Measurements from ENCODE around the gene MCF2L. TPM values are rescaled to one million over a fixed set of nuclear protein-coding genes. Genes with fewer than 3 reads are reported as not detected.

MCF2L gene
- total RNA-seq, 2 donors from 2014 or later, result 37.4 to 74.8 TPM

GRCh38 chr13:113069861-113070805, 101.1 kb downstream of the MCF2L start:
- peaks cover 0 to 10% of the 10 kb centered on the region in 2 donors for H3K36me3 ChIP-seq (replicated peaks in 1 of 2; ENCODE audit: insufficient read depth in 1 of 2, low read depth in 2 of 2)
- H3K27ac ChIP-seq, result no peak overlapping the region
- TF ChIP-seq CTCF (IDR thresholded peaks at IDR 0.05), result no peak
- TF ChIP-seq POLR2A (IDR thresholded peaks at IDR 0.05), result no peak
- no peaks in the 10 kb centered on the region for H3K4me1 ChIP-seq
- DNase-seq, result no peak
- no peaks in the 10 kb centered on the region for H3K27me3 ChIP-seq
- H3K4me3 ChIP-seq, result no peak overlapping the region
- intact Hi-C loops (cut with DNase I), result no loop called here
- ATAC-seq, result no peak
- WGBS, 2 donors, result 88 to 95% methylated on average over 26 to 41 of the region's 41 CpGs
- no peaks in the 10 kb centered on the region for H3K9me3 ChIP-seq

- ATAC-seq (no peak), DNase-seq (no peak)
- intact Hi-C loops (cut with DNase I), result no loop called here
- WGBS, 2 donors, result 80 to 81% methylated on average over 8 of the region's 8 CpGs
- H3K36me3 ChIP-seq (replicated peaks in 1 of 2; ENCODE audit: insufficient read depth in 1 of 2, low read depth in 2 of 2), result peaks cover 0 to 12% of the 10 kb centered on the region in 2 donors
- H3K27me3 ChIP-seq, result no peaks in the 10 kb centered on the region
- no peaks in the 10 kb centered on the region for H3K9me3 ChIP-seq
- no peaks in the 10 kb centered on the region for H3K4me1 ChIP-seq
- no peak overlapping the region for H3K27ac ChIP-seq
- no peak overlapping the region for H3K4me3 ChIP-seq
- TF ChIP-seq CTCF (IDR thresholded peaks at IDR 0.05) (no peak), POLR2A (IDR thresholded peaks at IDR 0.05) (no peak)
Measured at GRCh38 chr13:113070855-113071254, 101.8 kb downstream of the MCF2L start.

GRCh38 chr13:113072376-113072775, 103.4 kb downstream of the MCF2L start:
- no peaks in the 10 kb centered on the region for H3K9me3 ChIP-seq
- no peak for TF ChIP-seq POLR2A (IDR thresholded peaks at IDR 0.05)
- no peak for TF ChIP-seq CTCF (IDR thresholded peaks at IDR 0.05)
- intact Hi-C loops (cut with DNase I), result no loop called here
- H3K27me3 ChIP-seq, result no peaks in the 10 kb centered on the region
- H3K27ac ChIP-seq, result no peak overlapping the region
- WGBS, 2 donors, result 82 to 84% methylated on average over 3 of the region's 3 CpGs
- ATAC-seq (no peak), DNase-seq (no peak)
- no peak overlapping the region for H3K4me3 ChIP-seq
- H3K36me3 ChIP-seq (replicated peaks in 1 of 2; ENCODE audit: insufficient read depth in 1 of 2, low read depth in 2 of 2), result peaks cover 0 to 18% of the 10 kb centered on the region in 2 donors
- H3K4me1 ChIP-seq, result no peaks in the 10 kb centered on the region

GRCh38 chr13:113073942-113074341, 104.9 kb downstream of the MCF2L start:
- no peak for DNase-seq
- Histone ChIP-seq H3K27me3 (no peaks in the 10 kb centered on the region), H3K27ac (no peak overlapping the region), H3K36me3 (replicated peaks in 1 of 2; ENCODE audit: insufficient read depth in 1 of 2, low read depth in 2 of 2) (peaks cover 0 to 19% of the 10 kb centered on the region in 2 donors), H3K9me3 (no peaks in the 10 kb centered on the region), H3K4me3 (no peak overlapping the region), H3K4me1 (no peaks in the 10 kb centered on the region)
- TF ChIP-seq POLR2A (IDR thresholded peaks at IDR 0.05), result no peak
- TF ChIP-seq CTCF (IDR thresholded peaks at IDR 0.05), result no peak
- intact Hi-C loops (cut with DNase I), result no loop called here
- no peak for ATAC-seq
- 80 to 91% methylated on average over 6 to 11 of the region's 11 CpGs for WGBS, 2 donors

Data from body of pancreas (tissue), 4 donors.